HEK293 (cell line): ENCODE results near the gene BTRC.

Experiments used
- CTCF ChIP-seq: fragments of 450-650 bp; formaldehyde crosslinking; IDR thresholded peaks from 2 replicates; pipeline ENCODE4 v1.5.1; 2016; ENCODE audit warnings: missing biosample characterization, missing genetic modification characterization
- YY1 ChIP-seq: fragments of 450-650 bp; formaldehyde crosslinking; IDR thresholded peaks from 2 replicates; pipeline ENCODE4 v1.5.1; 2018; ENCODE audit warnings: missing biosample characterization, missing genetic modification characterization
- ZNF544 ChIP-seq: fragments of 450-650 bp; formaldehyde crosslinking; IDR thresholded peaks from 2 replicates; pipeline ENCODE4 v1.5.0; 2017; ENCODE audit warnings: missing biosample characterization, missing genetic modification characterization

- TF ChIP-seq CTCF = no peak
- no peak for TF ChIP-seq YY1 (tag by site-specific recombination)
- no peak for TF ChIP-seq ZNF544
These were observed 153.1 kb downstream of the BTRC start for GRCh38 chr10:101506829-101507661.
